ENCODE measurements around the gene CERCAM.

DNA sequence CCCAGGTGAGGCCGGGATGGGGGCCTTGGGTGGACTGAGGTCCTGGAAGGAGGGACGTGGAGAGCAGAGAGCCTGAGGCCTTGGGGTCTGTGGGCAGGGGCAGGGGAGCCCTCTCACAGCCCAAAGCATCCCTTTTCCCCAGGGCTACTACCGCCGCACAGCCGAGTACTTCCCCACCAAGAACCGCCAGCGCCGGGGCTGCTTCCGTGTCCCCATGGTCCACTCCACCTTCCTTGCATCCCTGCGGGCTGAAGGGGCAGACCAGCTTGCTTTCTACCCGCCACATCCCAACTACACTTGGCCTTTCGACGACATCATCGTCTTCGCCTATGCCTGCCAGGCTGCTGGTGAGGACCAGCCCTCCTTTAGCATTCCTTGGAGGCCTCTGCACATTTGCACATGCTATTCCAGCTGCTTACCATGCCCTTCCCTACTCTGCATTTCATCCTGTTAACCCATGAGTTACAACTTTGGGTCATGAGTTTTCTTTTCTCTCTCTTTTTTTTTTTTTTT lies 3.7 kb downstream of the CERCAM start:
- TF ChIP-seq, protein P1, sequence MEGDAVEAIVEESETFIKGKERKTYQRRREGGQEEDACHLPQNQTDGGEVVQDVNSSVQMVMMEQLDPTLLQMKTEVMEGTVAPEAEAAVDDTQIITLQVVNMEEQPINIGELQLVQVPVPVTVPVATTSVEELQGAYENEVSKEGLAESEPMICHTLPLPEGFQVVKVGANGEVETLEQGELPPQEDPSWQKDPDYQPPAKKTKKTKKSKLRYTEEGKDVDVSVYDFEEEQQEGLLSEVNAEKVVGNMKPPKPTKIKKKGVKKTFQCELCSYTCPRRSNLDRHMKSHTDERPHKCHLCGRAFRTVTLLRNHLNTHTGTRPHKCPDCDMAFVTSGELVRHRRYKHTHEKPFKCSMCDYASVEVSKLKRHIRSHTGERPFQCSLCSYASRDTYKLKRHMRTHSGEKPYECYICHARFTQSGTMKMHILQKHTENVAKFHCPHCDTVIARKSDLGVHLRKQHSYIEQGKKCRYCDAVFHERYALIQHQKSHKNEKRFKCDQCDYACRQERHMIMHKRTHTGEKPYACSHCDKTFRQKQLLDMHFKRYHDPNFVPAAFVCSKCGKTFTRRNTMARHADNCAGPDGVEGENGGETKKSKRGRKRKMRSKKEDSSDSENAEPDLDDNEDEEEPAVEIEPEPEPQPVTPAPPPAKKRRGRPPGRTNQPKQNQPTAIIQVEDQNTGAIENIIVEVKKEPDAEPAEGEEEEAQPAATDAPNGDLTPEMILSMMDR (IDR thresholded peaks at IDR 0.05): no peak
- TF ChIP-seq POLR2A (IDR thresholded peaks at IDR 0.05): no peak

Measured in esophagus squamous epithelium (tissue), 4 donors.